GM23248 (cell line): ENCODE data around the gene TAS2R41.

Experiments used
- EZH2 ChIP-seq: fragments of 200-600 bp; sonication (generic); IDR thresholded peaks from 2 replicates; pipeline ENCODE4 v1.6.1; 2018; ENCODE audit warnings: antibody characterized with exemption, mild to moderate bottlenecking; ENCODE audit not compliant: insufficient read depth, poor library complexity, severe bottlenecking
- EZH2phosphoT487 ChIP-seq: fragments of 200-600 bp; sonication (generic); IDR thresholded peaks from 2 replicates; pipeline ENCODE4 v1.6.1; 2018; ENCODE audit warnings: antibody characterized with exemption, moderate library complexity, mild to moderate bottlenecking, low read depth; ENCODE audit not compliant: insufficient read depth

- TF ChIP-seq EZH2phosphoT487 (no peak), EZH2 (no peak)
Observed at GRCh38 chr7:143456992-143457793, 20.5 kb upstream of the TAS2R41 start.
